Retinal pigment epithelial cell (primary cell): ENCODE data around the gene POU6F2.

Experiments used
- DNase-seq: peaks from one replicate; pipeline ENCODE4 v3.0.0-alpha.2; 2010; ENCODE audit warnings: low read depth
- H3K4me3 ChIP-seq: 2 replicates; pipeline ENCODE4 v1.5.1; 2011; ENCODE audit warnings: mild to moderate bottlenecking, low read length, control low read depth, moderate library complexity
- TF ChIP-seq, protein P1 (sequence below): conservative IDR thresholded peaks from 2 replicates; pipeline ENCODE4 v1.5.1; 2011; ENCODE audit warnings: low read depth, low read length, control low read depth, inconsistent platforms

The POU6F2 gene

DNA sequence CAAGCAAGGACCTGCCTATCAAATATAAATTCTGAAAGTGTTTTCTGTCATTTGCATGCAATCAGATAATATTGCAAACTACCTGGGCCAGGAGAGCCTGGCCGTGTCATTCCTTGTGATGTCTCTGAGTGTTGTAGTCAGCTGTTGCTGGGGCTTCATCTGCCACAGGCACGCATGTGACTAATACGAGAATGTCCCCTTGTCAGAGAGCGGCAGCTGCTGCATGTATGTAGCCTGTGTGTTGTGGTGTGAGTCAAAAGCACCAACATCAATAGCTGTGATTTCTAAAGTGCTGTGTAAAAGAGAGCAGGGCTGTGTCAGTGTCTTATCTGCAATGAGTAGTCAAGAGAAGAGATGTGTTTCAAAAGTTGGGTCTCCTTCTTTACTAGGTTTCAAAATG, 155.4 kb downstream of the POU6F2 start:
- TF ChIP-seq, protein P1, sequence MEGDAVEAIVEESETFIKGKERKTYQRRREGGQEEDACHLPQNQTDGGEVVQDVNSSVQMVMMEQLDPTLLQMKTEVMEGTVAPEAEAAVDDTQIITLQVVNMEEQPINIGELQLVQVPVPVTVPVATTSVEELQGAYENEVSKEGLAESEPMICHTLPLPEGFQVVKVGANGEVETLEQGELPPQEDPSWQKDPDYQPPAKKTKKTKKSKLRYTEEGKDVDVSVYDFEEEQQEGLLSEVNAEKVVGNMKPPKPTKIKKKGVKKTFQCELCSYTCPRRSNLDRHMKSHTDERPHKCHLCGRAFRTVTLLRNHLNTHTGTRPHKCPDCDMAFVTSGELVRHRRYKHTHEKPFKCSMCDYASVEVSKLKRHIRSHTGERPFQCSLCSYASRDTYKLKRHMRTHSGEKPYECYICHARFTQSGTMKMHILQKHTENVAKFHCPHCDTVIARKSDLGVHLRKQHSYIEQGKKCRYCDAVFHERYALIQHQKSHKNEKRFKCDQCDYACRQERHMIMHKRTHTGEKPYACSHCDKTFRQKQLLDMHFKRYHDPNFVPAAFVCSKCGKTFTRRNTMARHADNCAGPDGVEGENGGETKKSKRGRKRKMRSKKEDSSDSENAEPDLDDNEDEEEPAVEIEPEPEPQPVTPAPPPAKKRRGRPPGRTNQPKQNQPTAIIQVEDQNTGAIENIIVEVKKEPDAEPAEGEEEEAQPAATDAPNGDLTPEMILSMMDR, result no peak
- H3K4me3 ChIP-seq, result no peak overlapping the region
- no peak for DNase-seq

DNA sequence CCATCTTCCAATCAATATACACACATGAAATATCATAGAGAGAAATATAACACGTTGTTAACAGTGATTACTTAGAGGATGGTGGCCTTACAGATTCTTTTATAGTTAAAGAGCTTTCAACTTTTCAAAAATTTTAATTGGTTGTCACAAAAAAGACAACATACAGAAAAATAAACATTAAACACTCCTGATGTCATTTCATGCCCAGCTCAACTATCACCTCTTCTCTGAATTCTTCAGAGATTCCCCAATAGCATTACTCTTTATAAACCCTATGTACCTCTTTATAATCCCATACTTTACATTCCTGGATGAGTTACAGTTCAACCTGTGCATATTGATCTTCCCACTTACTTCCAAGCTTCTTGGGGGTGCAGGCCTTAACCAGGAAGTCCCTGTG, 159.8 kb downstream of the POU6F2 start:
- H3K4me3 ChIP-seq, result no peak overlapping the region
- TF ChIP-seq, protein P1, result no peak
- DNase-seq, result no peak

DNA sequence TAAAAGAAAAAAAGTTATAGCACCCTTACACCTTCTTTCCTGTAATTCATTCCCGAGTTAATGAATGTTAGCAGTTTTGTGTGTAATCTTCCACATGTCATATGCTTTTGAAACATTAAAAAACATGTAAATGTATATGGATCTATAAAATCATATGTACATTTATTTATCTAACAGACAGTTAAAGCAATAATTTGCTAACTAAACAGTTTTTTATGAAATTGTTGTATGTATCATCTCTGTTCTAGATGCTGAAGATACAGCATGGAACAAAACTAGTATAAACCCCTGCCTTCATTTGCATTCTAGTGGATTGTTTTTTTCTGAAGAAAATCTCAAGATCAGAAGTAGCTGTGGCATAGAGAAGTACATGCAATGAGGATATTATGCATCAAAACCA, 165.0 kb downstream of the POU6F2 start:
- TF ChIP-seq, protein P1, result no peak
- H3K4me3 ChIP-seq, result no peak overlapping the region
- no peak for DNase-seq

DNA sequence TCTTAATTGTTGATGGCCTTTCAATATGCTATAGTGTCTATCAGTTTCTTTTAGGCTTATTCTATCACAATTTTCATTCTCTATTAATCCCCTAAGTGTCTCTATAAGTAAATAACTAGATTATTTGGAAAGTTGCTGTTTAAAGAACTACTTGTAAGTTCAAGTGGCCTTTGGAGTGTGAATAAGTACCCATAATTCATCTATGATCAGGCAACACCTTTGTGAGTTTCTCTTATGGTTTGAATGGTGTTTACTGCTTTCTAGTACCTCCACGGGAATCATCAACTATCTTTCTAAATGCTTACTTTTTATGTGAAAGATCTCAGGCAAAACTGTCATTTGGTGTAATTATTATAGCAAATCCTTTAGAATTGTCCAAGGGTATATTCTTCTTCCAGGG, 166.7 kb downstream of the POU6F2 start:
- DNase-seq, result no peak
- no peak overlapping the region for H3K4me3 ChIP-seq
- TF ChIP-seq, protein P1, result no peak

DNA sequence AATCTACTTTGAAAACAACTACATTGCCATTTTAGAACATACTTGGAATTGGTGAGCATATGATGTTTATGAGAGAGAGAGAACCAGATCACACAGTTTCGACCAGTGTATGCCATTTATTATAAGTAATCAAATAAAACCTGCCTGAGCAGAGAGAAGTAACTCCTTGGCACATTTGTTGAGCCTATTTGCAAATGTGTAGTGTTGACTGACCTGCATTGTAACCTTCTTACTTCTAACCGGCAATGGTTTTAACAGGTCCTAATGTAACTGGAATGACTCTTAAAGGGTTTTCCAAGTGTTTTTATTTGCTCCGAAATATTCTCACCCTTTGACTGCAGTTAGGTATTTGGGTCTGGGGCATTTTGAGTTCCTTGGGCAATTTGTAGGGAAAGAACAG, 167.6 kb downstream of the POU6F2 start:
- H3K4me3 ChIP-seq, result no peak overlapping the region
- DNase-seq, result no peak
- TF ChIP-seq, protein P1, result no peak

DNA sequence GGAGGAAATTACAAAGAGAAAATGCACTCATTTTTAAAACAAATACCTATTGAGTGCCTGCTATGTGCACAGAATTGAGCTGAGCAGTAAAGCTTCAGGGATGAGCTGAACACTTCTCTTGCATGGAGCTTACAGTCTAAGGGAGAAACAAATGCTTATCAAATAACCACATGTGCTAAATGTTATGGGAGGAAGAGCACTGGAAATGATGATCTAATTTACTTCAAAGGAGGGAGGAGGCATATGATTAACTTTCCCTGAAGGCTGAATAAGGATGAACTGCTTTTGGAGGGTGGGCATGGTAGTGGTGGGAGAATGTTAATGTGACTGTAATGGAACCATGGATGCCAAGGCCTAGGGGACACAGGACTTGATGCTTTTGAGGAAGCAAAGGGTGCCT, 168.2 kb downstream of the POU6F2 start:
- DNase-seq, result no peak
- no peak overlapping the region for H3K4me3 ChIP-seq
- TF ChIP-seq, protein P1, result no peak

DNA sequence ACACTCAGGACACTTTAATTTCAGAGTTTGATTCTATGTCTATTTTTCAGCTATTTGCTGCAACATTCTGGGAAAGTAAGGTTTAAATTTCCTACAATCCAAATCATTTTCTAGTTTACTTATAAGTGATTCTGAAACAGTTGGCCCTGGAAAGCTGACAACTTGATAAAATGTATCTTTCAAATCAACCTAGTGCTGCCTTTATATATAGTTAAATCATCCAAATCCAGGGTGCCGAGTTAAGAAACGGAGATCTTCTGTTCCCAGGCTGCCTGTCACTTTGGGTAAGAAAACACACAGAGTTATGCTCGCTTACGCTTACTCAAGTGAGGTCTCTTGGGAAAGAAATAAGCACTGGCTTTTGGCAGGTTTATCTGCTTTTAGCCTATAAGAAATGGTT, 175.0 kb downstream of the POU6F2 start:
- TF ChIP-seq, protein P1, result no peak
- no peak overlapping the region for H3K4me3 ChIP-seq
- DNase-seq, result no peak
